HFF-Myc (cell line): Measurements from ENCODE around the gene ANK3.
"Not testable (repeated sequence)": the region's sequence is repeated elsewhere in the genome, so short reads cannot be mapped to it uniquely, and the experiment has no call there.

Experiments
- DNase-seq: peaks from one replicate; pipeline ENCODE4 v3.0.0-alpha.2; 2011; ENCODE audit warnings: low read depth; ENCODE audit errors: extremely low read depth
- H3K4me3 ChIP-seq: replicated peaks from 2 replicates; pipeline ENCODE4 v1.5.1; 2011; ENCODE audit warnings: low read depth, mild to moderate bottlenecking, control low read depth, low read length
- CTCF ChIP-seq: IDR thresholded peaks from 2 replicates; pipeline ENCODE4 v1.5.1; 2012; ENCODE audit warnings: mild to moderate bottlenecking, low read depth, low read length, control low read depth; ENCODE audit errors: missing control alignments

ANK3 gene

GRCh38 chr10:60042262-60042661 lies 347.4 kb downstream of the ANK3 start:
- no peak overlapping the region for H3K4me3 ChIP-seq
- TF ChIP-seq CTCF, result no peak
- DNase-seq, result no peak

GRCh38 chr10:60041489-60042133 lies 348.1 kb downstream of the ANK3 start:
- no peak for TF ChIP-seq CTCF
- DNase-seq, result no peak
- no peak overlapping the region for H3K4me3 ChIP-seq

GRCh38 chr10:60040014-60040662 lies 349.5 kb downstream of the ANK3 start:
- H3K4me3 ChIP-seq, result no peak overlapping the region
- no peak for TF ChIP-seq CTCF
- no peak for DNase-seq

- H3K4me3 ChIP-seq, result no peak overlapping the region
- DNase-seq, result no peak
- TF ChIP-seq CTCF, result no peak
Observed at GRCh38 chr10:60035984-60036383, 353.7 kb downstream of the ANK3 start.

GRCh38 chr10:60035375-60035774 lies 354.3 kb downstream of the ANK3 start:
- not testable (repeated sequence) for DNase-seq

GRCh38 chr10:60032723-60033122 lies 357.0 kb downstream of the ANK3 start:
- peak; percentile 11 for DNase-seq
- no peak overlapping the region for H3K4me3 ChIP-seq
- peak; percentile 24 for TF ChIP-seq CTCF

More at GRCh38 chr10:60035375-60035774, 354.3 kb downstream of the ANK3 start:
- not testable (repeated sequence) for H3K4me3 ChIP-seq

GRCh38 chr10:60031664-60032063 lies 358.0 kb downstream of the ANK3 start:
- no peak for DNase-seq
- no peak for TF ChIP-seq CTCF
- H3K4me3 ChIP-seq, result no peak overlapping the region
